ENCODE data around the gene RBM7. TPM values are rescaled to one million over a fixed set of nuclear protein-coding genes. Genes with fewer than 3 reads are reported as not detected.

RBM7 gene
- total RNA-seq, 4 donors from 2014 or later: 20.8 to 30.1 (median 23.7) TPM

GRCh38 chr11:114440121-114440860, 39.8 kb downstream of the RBM7 start:
- intact Hi-C loops (cut with DNase I): no loop called here
- peak overlapping the region in 2 of 3 donors; percentile 50 to 76 for H3K27ac ChIP-seq
- no peaks in the 10 kb centered on the region for H3K27me3 ChIP-seq
- TF ChIP-seq POLR2A (IDR thresholded peaks at IDR 0.05) (no peak), CTCF (IDR thresholded peaks at IDR 0.05) (no peak)
- H3K4me3 ChIP-seq (replicated peaks in 1 of 3): peak overlapping the region; percentile 61 to 95 (median 77)
- WGBS, 2 donors: 21 to 26% methylated on average over 10 of the region's 10 CpGs
- peaks cover 12 to 19% of the 10 kb centered on the region in 2 donors for H3K4me1 ChIP-seq
- no peaks in the 10 kb centered on the region for H3K36me3 ChIP-seq
- no peak for DNase-seq
- H3K9me3 ChIP-seq: no peaks in the 10 kb centered on the region

GRCh38 chr11:114440971-114441763, 40.7 kb downstream of the RBM7 start:
- 86 to 88% methylated on average over 7 of the region's 7 CpGs for WGBS, 2 donors
- DNase-seq: no peak
- TF ChIP-seq CTCF (IDR thresholded peaks at IDR 0.05) (no peak), POLR2A (IDR thresholded peaks at IDR 0.05) (no peak)
- Histone ChIP-seq H3K4me3 (replicated peaks in 1 of 3) (no peak overlapping the region), H3K9me3 (no peaks in the 10 kb centered on the region), H3K27me3 (no peaks in the 10 kb centered on the region), H3K27ac (no peak overlapping the region), H3K4me1 (peaks cover 12 to 19% of the 10 kb centered on the region in 2 donors), H3K36me3 (peaks cover under 1 to 2% of the 10 kb centered on the region in 2 donors)
- intact Hi-C loops (cut with DNase I): no loop called here

- H3K4me1 ChIP-seq: peaks cover 12 to 19% of the 10 kb centered on the region in 2 donors
- WGBS, 2 donors: 85 to 89% methylated on average over 2 of the region's 2 CpGs
- H3K27ac ChIP-seq: no peak overlapping the region
- H3K36me3 ChIP-seq: peaks cover 2 to 7% of the 10 kb centered on the region in 2 donors
- TF ChIP-seq CTCF (IDR thresholded peaks at IDR 0.05) (no peak), POLR2A (IDR thresholded peaks at IDR 0.05) (no peak)
- no peaks in the 10 kb centered on the region for H3K27me3 ChIP-seq
- no peak overlapping the region for H3K4me3 ChIP-seq (replicated peaks in 1 of 3)
- H3K9me3 ChIP-seq: no peaks in the 10 kb centered on the region
- intact Hi-C loops (cut with DNase I): no loop called here
- no peak for DNase-seq
These were observed 41.5 kb downstream of the RBM7 start for GRCh38 chr11:114441921-114442320.

- Histone ChIP-seq H3K36me3 (peaks cover 2 to 7% of the 10 kb centered on the region in 2 donors), H3K9me3 (no peaks in the 10 kb centered on the region), H3K27me3 (no peaks in the 10 kb centered on the region), H3K4me1 (peaks cover 12 to 19% of the 10 kb centered on the region in 2 donors), H3K4me3 (replicated peaks in 1 of 3) (no peak overlapping the region), H3K27ac (no peak overlapping the region)
- intact Hi-C loops (cut with DNase I): no loop called here
- TF ChIP-seq CTCF (IDR thresholded peaks at IDR 0.05): no peak
- no peak for TF ChIP-seq POLR2A (IDR thresholded peaks at IDR 0.05)
- 96 to 97% methylated on average over 1 of the region's 1 CpG for WGBS, 2 donors
- no peak for DNase-seq
These were observed 42.1 kb downstream of the RBM7 start for GRCh38 chr11:114442536-114442935.

GRCh38 chr11:114447444-114447843, 47.0 kb downstream of the RBM7 start:
- WGBS, 2 donors: 91 to 94% methylated on average over 2 of the region's 2 CpGs
- intact Hi-C loops (cut with DNase I): no loop called here

More at GRCh38 chr11:114447444-114447843, 47.0 kb downstream of the RBM7 start:
- Histone ChIP-seq H3K9me3 (no peaks in the 10 kb centered on the region), H3K27me3 (no peaks in the 10 kb centered on the region), H3K4me3 (replicated peaks in 1 of 3) (no peak overlapping the region), H3K27ac (no peak overlapping the region), H3K36me3 (peaks cover 13 to 20% of the 10 kb centered on the region in 2 donors), H3K4me1 (no peaks in the 10 kb centered on the region)
- DNase-seq: no peak
- TF ChIP-seq POLR2A (IDR thresholded peaks at IDR 0.05) (no peak), CTCF (IDR thresholded peaks at IDR 0.05) (no peak)

Measured in thyroid gland (tissue), 4 donors.